DMS114 treated with DMSO at 0.1 percent for 48 hours (cell line): ENCODE measurements around the gene SUGP2.

Experiments
- DNase-seq: peaks from one replicate; lab custom pipeline; 2025; ENCODE audit not compliant: unreplicated experiment; lab: John Stamatoyannopoulos, UW

Gene SUGP2

DNA sequence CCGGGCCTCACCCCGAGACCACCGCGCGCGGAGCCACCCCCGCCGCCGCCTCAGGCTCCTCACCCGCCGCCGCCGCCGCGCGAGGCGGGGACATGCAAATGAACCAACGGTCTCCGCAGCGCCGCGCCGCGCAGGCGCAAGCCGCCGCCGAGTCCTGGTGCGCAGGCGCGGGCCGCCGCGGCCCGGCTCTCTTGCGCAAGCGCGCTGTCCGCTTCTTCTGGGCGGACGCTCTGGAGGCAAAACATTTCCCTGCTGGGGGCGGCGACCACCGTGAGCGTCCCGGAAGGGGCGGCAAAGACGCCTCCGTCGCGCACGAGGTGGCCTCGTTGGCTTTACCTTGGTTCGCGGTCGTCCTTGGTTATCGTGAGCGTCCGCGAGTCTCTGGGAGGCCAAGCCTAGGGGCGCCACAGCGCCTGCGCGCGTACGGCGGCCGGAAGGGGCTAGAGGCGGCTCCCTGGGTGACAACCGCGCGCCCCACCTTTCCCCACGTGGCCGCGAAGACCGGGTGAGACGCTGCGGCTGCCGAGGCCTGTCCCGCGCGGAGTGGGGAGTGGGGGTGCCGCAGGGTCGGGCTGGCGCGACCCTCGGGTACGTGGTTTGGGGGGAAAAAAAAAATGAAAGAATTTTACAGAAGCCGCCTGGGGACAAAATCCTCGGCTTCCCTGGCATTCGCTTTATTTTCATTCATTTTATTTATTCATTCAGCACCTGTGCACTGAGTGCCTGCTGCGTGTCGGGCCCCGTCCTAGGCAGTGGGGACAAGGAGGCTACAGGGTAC is at the start of gene SUGP2, which contains the start of gene ARMC6:
Gene SUGP2 (minus strand): TSS at position 92 of the 778 bp plus-strand sequence. CDS start 2,446 bp downstream, outside the sequence.
Gene ARMC6 (plus strand): TSS at position 178 of the 778 bp plus-strand sequence. CDS start 607 bp downstream, outside the sequence.
- peak; percentile 84 for DNase-seq

DNA sequence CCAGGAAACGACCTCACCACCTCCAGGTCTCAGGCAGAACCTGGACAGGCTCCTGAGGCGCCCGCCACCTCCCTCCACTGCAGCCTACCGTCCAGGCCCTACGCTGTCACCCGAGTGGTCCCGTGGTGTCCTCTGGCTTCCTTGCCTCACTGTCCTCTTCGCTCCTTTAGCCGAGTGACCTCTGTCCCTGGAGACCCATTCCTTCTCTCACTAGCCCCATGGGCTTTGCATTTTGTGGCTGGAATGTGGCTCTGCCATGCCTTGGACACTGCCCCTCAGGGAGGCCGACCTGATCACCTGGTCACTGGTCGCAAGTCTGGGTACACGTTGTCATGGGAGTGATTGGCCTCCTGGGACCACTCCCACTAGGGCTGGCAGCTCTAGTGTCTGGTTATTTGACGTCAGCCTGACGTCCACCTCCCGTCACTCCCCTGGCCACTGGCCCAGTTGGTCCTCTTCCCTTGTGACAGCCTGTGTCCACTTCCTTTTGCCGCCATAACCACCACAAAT is 48.4 kb upstream of the SUGP2 start:
- no peak for DNase-seq

DNA sequence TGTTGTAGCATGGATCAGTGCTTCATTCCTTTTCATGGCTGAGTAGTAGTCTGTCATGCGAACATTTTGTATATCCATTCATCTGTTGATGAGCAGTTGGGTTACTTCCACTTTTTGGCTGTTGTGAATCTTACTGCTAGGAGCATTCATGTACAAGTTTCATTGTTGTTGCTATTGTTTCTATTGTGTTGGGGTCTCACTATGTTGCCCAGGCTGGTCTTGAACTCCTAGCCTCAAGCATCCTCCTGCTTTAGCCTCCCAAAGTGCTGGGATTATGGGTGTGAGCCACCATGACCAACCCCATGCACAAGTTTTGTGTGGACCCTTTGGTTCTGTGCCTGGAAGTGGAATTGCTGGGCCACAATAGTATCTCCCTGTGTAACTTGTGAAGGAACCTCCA is 46.3 kb upstream of the SUGP2 start:
- DNase-seq = no peak

DNA sequence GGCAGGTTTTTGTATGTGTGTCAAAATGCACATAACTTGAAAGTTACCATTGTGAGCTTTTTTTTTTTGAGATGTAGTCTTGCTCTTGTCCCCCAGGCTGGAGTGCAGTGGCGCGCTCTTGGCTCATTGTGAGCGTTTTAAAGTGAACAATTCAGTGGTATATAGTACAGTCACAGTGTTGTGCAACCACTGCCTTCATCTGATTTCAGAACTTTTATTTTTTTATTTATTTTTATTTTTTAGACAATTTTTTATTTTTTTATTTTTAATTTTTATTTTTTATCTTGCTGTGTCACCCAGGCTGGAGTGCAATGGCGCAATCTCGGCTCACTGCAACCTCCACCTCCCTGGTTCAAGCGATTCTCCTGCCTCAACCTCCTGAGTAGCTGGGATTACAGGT is 45.5 kb upstream of the SUGP2 start:
- no peak for DNase-seq

DNA sequence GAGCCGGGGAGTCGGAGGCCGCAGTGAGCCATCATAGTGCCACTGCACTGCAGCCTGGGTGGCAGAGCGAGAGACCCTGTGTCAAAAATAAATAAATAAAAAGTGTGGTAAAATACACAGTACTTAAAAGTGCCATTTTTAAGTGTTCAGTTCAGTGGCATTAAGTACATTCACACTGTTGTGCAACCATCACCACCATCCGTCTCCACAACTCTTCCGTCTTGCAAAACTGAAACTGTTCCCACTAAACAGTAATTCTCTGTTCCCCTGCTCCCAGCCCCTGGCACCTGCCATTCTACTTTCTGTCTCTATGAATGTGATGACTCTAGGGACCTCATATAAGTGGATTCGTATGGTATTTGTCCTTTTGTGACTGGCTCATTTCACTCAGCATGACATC is 43.8 kb upstream of the SUGP2 start:
- DNase-seq = no peak

DNA sequence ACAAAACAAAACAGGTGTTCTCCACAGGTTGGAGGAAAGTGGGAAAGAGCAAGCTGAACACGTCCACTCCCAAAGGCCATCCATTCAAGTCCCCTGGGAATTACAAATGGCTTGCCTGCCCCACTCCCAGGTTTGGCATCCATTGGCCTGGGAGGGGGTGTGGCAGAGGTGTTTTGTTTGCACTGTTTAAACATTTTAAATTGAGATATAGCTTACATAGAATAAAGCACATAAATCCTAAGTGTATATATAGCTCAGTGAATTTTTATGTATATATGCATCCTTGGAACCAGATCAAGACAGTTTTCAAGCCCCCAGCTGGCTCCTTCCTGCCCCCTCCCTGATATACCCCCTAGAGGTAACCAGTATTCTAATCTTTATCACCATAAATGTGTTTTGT is 43.2 kb upstream of the SUGP2 start:
- no peak for DNase-seq

DNA sequence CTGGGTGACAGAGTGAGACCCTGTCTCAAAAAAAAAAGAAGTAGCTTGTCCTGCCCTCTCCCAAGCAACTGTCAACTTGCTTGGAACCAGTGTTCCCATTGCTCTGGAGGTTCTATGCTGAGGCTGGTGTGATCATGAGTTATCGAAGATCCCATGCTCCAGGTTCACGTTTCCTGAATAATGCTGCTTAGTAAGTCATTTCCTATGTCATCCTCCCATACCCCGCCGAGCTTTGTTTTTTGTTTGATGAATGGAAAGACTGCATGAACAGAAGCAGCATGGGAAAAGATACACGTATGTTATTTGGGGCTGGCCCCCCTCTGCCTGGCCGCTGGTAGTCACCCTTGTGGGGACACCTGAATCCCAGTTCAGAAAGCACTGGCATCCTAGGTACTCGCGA is 41.8 kb upstream of the SUGP2 start:
- no peak for DNase-seq

DNA sequence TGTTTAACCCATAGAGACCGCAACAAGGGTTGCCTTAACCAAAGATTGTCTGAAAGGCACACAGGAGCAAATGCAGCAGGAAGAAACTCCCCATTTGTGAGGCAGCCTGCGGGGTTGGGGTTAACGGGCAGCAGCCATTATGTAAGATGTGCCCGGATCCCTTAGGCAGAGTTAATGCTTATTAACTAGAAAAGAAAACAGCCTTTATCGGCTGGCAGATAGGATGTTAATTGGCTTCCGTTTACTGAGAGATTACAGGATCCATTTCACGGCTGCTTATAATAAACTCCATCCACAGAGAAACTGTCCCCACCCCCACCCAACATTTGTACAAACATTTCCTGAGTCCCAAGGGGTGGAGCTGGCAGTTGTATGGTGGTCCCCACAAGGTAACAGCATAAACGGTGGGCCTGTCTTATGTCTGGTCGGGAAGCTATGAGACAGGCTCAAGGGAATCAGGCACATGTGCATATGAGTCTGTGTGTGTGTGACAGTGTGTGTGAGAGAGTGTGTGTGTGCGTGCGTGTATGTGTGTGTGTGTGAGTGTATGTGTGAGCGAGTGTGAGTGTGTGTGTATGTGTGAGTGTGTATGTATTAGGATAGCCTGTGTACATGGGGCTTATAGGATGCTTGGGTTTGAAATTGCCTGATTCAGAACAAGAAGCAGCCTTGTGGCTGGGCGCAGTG is 41.0 kb upstream of the SUGP2 start:
- DNase-seq = no peak

DNA sequence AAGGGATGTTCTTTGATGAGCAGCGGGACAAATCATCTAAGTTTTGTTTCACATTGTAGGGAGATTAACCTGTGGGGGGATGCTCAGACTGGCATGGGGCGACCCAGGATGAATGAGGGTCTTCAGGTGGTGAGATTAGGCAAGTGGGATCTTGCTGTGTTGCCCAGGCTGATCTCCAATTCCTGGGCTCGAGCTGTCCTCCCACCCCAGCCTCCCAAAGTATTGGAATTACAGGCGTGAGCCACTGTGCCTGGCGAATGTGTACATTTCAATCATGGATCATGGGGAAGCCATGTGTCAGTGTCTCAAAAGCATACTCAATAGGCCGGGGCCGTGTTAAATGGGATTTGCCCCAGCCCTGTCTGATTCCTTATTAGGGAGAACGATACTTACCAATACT is 38.6 kb upstream of the SUGP2 start:
- no peak for DNase-seq

DNA sequence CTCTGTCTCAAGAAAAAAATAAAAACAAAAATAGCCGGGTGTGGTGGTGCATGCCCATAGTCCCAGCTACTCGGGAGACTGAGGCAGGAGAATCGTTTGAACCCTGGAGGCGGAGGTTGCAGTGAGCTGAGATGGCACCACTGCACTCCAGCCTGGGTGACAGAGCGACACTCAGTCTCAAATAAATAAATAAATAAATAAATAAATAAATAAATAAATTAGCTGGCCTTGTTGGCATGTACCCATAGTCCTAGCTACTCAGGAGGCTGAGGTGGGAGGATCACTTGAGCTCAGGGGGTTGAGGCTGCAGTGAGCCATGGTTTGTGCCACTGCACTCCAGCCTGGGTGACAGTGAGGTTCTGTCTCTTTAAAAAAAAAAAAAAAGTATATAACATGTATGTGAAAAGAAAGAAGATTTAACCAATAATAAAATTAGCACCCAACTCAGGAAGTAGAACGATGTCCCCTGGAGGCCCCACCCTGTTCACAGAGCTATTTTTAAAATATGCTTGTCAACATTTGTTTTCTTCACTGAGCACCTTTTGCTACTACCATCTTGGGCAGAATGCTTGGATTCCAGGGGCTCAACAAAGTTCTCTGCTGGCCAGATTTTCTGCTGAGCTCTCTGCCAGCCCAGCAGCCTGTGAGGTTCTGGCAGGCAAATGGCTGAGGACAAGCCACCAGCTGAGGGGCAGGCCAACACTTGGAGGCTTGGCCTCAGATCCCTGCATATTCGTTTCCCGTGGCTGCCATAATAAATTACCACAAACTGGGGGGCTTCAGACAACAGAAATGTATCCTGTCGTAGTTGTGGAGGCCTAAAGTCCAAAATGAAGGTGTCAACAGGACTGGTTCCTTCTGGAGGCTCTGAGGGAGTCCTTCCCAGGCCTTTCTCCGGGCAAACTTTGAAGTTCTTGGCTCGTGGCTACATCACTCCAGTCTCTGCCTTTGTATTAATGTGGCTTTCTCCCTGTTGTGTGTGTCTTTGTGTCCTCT is 35.6 kb upstream of the SUGP2 start:
- no peak for DNase-seq

DNA sequence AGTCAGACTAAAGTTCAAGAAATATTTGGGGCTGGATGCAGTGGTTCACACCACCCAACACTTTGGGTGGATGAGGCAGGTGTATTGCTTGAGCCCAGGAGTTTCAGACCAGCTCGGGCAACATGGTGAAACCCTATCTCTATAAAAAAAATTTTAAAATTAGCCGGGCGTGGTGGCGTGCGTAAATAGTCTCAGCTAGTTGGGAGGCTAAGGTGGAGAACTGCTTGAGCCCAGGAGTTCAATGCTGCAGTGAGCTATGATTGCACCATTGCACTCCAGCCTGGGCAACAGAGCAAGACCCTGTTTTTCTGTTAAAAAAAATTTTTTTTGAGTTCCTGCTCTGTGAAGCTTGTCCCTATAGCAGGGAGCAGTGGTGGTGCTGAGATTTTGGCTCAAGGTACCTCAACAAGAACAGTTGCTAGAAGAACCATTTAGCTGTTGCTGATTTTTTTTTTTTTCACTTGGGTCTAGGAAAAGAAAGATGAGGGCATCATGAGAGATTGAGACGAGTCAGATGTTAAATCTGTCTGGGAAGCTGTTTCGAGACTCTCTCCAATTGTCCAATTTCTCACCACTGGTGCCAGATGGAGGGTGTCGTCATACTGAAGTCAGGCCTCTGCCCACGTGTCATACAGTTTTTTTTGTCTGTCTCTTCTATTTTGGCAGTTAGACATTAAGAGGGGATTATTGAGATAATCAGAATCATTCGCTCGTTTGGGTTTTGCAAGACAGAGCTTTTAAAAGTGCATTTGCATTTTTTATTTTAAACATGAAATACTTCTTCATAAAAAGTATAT is 34.2 kb upstream of the SUGP2 start:
- DNase-seq = no peak

DNA sequence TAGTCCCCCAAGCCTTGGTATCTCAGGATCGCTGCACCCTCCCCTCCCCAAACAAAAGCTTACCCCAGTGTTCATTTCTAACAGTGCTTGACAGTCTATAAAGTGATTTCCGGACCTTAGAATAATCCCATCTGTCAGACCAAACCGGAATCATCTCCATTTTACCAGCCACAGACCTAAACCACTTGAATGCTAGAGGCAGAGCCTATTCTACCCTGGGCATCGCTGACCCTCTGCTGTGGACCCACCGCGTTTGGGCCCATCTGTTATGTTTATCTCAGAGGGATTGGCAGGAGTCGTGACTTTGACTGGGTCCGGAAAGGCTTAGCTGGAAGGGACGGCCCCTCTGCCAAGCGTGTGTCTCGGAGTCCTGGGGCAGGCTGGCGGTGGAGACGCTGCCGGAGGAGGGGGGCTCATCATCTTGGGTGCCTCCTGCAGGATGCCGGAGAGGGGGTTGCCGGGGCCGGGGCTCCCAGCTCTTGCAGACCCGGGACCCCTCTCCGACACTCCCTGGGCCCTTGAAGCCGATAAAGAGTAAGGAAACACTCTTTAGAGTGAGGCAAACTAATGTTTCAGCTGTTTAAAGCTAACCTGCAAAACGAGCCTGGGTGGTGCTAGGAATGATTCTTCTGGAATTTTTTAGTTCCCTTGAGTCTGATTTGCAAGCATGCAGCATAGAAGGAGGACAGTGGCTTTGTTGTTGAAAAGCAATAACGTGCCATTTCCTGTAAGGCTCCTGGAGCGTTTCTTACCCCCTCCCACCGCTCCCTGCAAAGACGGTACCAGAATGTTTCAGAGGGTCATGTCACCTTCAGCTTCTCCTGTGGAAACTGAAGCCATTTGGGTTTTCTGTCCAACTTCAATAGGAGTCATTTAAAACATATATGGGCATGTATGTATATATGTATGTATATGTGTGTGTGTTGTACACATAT is 31.8 kb upstream of the SUGP2 start:
- no peak for DNase-seq

DNA sequence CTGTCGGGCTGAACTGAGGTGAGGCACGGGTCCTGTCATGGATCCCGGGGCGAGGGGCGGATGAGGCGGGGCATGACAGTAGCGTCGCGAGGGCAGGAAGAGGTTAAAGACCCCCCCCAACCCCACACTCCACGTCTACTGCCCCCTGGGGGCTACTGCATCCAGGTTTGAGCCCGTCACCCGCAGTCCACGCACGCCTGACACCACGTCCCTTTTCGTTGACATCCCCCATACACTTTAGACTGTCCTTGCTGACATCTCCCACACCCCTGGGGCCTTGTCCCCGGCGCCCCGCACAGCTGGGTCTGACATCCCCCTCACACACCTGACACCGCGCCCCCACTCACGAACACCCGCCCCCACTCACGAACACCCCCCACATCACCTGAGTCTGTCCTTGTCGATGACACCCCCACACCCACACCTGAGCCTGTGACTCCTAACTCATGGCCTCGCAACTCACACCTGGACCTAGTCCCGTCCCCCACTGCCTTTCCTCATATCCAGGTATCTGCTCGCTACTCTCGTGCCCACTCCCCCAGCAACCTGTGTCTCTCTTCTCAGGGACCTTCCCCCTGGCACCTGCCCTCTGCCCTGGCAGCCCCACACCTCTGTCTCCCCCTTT is 30.9 kb upstream of the SUGP2 start:
- DNase-seq = peak; percentile 49

DNA sequence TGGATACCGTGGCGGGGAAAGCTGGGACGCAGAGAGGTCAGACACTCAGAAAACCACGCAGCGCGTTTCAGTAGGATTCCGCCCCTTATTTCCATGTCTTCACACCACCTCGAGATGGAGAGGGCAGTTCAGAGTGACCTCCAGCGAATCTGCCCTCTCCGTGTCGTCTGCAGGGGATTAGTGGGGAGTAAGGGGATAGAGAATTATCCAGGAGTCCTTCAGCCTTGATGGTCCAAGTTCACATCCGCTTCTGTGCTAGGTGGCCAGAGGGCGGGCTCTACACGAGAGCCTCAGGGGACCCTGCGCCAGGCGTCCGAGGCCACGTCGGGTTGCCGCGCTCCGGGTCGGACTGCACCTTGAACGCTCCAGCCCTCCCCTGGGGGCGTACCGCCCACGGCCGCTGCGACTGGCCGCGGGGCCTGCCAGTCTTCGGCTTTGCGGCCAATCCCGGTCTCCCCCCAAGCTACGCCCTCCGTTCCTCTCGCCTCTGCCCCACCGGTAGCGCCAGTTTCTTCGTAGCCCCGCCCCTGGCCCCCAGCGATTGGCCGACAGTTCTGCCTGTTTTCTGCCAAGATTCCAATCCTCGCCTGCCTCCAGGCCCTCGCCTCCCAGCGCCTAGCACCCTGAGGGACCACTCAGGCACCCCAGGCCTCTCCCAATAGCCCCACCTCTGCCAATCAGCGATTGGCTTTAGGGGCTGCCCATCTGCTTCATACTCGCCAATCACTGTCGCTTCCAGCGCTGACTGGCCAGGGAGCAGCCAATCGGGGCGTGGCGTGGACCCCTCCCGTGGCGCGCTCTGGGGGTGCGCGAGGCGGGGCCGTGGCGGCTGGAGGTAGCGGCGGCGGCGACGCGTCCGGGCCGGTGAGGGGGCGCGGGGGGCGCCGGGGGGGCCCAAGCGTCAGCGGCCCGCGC is 30.1 kb upstream of the SUGP2 start, which contains the start of gene SLC25A42:
Gene SLC25A42 (plus strand): TSS at position 812 of the 915 bp plus-strand sequence. CDS start 32,131 bp downstream, outside the sequence.
- DNase-seq = peak; percentile 99

DNA sequence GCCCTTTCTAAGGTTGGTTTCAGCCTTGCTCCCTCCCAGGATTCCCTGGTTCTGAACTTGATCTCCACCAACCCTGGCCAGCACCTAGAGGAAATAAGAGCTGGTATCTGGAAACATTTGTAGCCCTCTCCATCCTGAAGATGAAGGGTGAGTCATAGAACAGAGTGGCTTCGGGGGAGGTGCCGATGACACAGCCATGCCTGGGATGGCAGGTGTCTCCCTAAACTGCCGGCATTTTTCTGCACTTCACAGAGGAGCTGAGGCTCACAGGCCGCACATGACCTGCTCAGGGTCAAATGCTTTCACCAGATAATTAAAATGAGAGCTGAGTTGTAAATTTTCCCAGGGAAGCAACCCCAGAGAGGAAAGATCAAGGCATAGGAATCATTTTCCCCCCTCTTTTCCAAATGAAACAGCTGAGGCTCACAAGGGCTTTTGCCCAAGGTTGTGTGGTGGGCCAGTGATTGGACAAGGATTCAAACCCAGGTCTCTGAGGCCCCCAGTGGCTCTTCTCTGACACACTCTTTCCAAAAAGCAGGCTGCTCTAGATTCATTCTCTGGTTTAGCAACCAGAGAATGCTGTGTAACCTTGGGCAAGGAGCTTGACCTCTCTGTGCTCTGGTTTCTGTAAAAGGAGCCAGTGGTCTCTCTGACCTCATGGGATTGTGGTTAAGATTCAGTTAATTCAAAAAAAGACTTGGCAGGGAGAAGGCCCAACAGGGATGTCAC is 29.3 kb upstream of the SUGP2 start:
- DNase-seq = no peak

DNA sequence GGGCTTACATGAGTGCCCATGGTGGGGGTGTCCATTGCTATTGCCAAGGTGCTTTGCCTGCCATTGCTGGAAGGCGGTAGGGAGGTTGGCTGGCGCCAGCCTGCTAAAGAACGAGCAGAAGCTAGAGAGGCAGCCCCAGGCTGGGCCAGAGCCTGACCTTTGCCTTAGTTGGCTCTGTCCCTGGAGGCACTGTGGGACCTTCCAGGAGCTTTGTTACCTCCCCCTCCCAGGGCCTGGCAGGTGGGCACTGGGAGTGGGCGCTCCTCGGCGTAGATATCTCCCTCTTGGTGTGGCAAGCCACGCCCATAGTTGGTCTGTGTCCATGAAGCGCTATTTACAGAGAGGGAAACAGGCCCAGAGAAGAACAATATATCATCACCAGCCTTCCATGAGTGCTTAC is 28.2 kb upstream of the SUGP2 start:
- no peak for DNase-seq
